HL-60 (cell line): ENCODE data around the gene COL23A1.

Source experiments
- DNase-seq, 2 experiments: peaks; one replicate each; pipeline ENCODE4 v3.0.0-alpha.2; 2010 to 2020; ENCODE audit warnings: low read depth in 1 of 2, low spot score in 1 of 2
- H3K27ac ChIP-seq: fragments of 250-450 bp; sonication (Bioruptor Pico); replicated peaks from 2 replicates; pipeline ENCODE4 v1.5.1; 2020; ENCODE audit warnings: mild to moderate bottlenecking, moderate library complexity
- H3K27me3 ChIP-seq: fragments of 250-450 bp; sonication (Bioruptor Pico); 2 replicates; pipeline ENCODE4 v1.5.1; 2021; ENCODE audit warnings: mild to moderate bottlenecking, moderate library complexity; ENCODE audit not compliant: insufficient read depth, poor library complexity, severe bottlenecking
- H3K4me3 ChIP-seq: replicated peaks from 2 replicates; pipeline ENCODE4 v1.5.1; 2011; ENCODE audit warnings: mild to moderate bottlenecking, control low read depth, low read length; ENCODE audit not compliant: insufficient read depth
- GABPA ChIP-seq: IDR thresholded peaks from 2 replicates; pipeline ENCODE4 v1.6.1; 2012; ENCODE audit warnings: low read depth
- POLR2AphosphoS5 ChIP-seq: IDR thresholded peaks from 2 replicates; pipeline ENCODE4 v1.6.1; 2012; ENCODE audit warnings: low read depth
- REST ChIP-seq: IDR thresholded peaks from 2 replicates; pipeline ENCODE4 v1.6.1; 2012; ENCODE audit warnings: low read depth; ENCODE audit not compliant: insufficient replicate concordance
- SPI1 ChIP-seq: IDR thresholded peaks from 2 replicates; pipeline ENCODE4 v1.6.1; 2012; ENCODE audit warnings: low read depth, mild to moderate bottlenecking, borderline replicate concordance
- TF ChIP-seq, protein P1 (sequence below): IDR thresholded peaks from one replicate; pipeline ENCODE4 v1.5.1; 2011; ENCODE audit warnings: low read length, control low read depth, inconsistent platforms; ENCODE audit not compliant: insufficient read depth

Gene COL23A1

DNA sequence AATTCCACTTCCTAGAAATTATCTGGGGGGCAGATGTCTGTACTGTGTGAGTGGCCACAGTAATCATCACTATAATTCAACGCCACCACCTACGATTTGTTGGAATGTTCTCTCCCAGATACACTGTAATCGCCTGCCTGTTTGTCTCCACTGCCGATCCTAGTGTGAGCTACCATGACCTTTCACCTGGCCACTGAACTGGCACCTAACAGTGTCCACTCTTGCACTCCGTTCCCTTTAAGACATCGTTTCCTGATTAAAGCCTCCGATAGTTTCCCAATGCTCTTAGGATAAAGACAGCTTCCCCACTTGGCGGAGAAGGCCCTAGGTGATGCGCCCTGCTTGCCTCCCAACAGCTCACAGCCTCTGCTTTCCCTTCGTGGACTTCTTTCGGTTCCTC, 361.6 kb downstream of the COL23A1 start:
- Histone ChIP-seq H3K27ac (no peak overlapping the region), H3K27me3 (no peaks in the 10 kb centered on the region), H3K4me3 (no peak overlapping the region)
- no peak for TF ChIP-seq REST
- no peak for TF ChIP-seq POLR2AphosphoS5
- TF ChIP-seq, protein P1, sequence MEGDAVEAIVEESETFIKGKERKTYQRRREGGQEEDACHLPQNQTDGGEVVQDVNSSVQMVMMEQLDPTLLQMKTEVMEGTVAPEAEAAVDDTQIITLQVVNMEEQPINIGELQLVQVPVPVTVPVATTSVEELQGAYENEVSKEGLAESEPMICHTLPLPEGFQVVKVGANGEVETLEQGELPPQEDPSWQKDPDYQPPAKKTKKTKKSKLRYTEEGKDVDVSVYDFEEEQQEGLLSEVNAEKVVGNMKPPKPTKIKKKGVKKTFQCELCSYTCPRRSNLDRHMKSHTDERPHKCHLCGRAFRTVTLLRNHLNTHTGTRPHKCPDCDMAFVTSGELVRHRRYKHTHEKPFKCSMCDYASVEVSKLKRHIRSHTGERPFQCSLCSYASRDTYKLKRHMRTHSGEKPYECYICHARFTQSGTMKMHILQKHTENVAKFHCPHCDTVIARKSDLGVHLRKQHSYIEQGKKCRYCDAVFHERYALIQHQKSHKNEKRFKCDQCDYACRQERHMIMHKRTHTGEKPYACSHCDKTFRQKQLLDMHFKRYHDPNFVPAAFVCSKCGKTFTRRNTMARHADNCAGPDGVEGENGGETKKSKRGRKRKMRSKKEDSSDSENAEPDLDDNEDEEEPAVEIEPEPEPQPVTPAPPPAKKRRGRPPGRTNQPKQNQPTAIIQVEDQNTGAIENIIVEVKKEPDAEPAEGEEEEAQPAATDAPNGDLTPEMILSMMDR = no peak
- no peak for TF ChIP-seq GABPA
- TF ChIP-seq SPI1 = no peak
- no peak for DNase-seq

DNA sequence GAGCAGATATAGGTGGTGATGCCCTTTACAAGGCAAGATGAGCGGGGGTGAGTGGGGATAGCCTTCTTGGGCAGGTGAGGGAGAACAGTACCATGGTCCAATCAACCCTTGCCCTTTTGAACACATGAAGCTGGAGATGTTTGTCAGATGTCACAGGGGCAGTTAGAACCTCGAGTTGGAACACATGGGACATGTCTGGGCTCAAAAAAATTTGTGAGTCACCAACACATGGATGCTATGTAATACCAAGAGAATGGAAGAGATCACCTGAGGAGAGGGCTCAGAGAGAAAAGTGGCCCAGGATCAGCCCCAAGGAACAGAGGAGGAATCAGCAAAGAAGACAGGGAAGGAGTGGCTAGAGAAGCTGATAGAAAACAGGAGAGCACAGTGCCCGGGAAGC, 362.3 kb downstream of the COL23A1 start:
- TF ChIP-seq, protein P1 = no peak
- TF ChIP-seq GABPA (no peak), SPI1 (no peak)
- no peak for DNase-seq
- no peak overlapping the region for H3K27ac ChIP-seq
- no peak overlapping the region for H3K4me3 ChIP-seq
- no peaks in the 10 kb centered on the region for H3K27me3 ChIP-seq

- H3K27ac ChIP-seq = no peak overlapping the region
- no peaks in the 10 kb centered on the region for H3K27me3 ChIP-seq
- TF ChIP-seq POLR2AphosphoS5 (no peak), GABPA (no peak), SPI1 (no peak), REST (no peak)
- TF ChIP-seq, protein P1 = no peak
- no peak overlapping the region for H3K4me3 ChIP-seq
- DNase-seq = no peak
Measured at GRCh38 chr5:178227138-178227659, 363.0 kb downstream of the COL23A1 start.

DNA sequence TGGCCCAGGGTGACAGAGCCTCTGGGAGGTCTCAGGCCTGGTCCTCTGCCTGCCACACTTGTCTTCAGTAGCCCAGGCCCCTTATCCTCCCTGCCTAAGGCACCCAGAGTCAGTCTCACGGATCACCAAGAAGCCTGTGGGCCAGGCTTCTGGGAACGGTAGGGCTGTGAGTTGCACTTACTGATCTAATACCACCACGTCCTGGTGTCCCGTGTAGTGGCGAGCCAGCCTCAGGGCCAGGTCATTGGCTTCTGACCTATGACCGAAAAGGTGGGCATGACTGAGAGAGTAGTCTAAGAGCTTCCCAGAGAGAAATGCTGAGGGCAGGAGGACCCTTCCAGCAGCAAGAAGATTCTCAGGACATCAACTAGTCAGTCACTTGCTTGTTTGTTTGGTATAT, 365.0 kb downstream of the COL23A1 start:
- no peaks in the 10 kb centered on the region for H3K27me3 ChIP-seq
- TF ChIP-seq SPI1 (no peak), POLR2AphosphoS5 (no peak), GABPA (no peak), REST (no peak)
- TF ChIP-seq, protein P1 = no peak
- no peak for DNase-seq
- no peak overlapping the region for H3K27ac ChIP-seq
- no peak overlapping the region for H3K4me3 ChIP-seq
